ENCODE data around the gene RPS15A. TPM values are rescaled to one million over a fixed set of nuclear protein-coding genes. Genes with fewer than 3 reads are reported as not detected.

Gene RPS15A
- total RNA-seq, 6 experiments from 2014 or later, result 413 to 736 (median 445) TPM

- Histone ChIP-seq H3K36me3 (peaks cover 14 to 26% (median 22%) of the 10 kb centered on the region in 4 donors), H3K4me3 (no peak overlapping the region), H3K9me3 (no peaks in the 10 kb centered on the region), H3K27ac (no peak overlapping the region), H3K27me3 (no peaks in the 10 kb centered on the region), H3K4me1 (peaks cover 0 to 8% (median under 1%) of the 10 kb centered on the region in 4 donors)
- intact Hi-C loops (cut with DNase I), result loop anchor here in 1 of 2 donors (10.0 kb wide), 1 partner anchor 159 kb away; no protein-coding TSS in a partner anchor
- 21% methylated on average over 2 of the region's 2 CpGs for WGBS (ENCODE audit: insufficient coverage, low coverage, low lambda C conversion rate, missing lambda C conversion rate)
- TF ChIP-seq POLR2A (IDR thresholded peaks at IDR 0.05), result no peak
- no peak for TF ChIP-seq CTCF (IDR thresholded peaks at IDR 0.05)
- ATAC-seq (no peak), DNase-seq (no peak)
These were observed 15.2 kb upstream of the RPS15A start for GRCh38 chr16:18805257-18805773.

- no peaks in the 10 kb centered on the region for H3K9me3 ChIP-seq
- H3K27ac ChIP-seq, result no peak overlapping the region
- DNase-seq, result no peak
- 57% methylated on average over 3 of the region's 3 CpGs for WGBS (ENCODE audit: insufficient coverage, low coverage, low lambda C conversion rate, missing lambda C conversion rate)
- peaks cover 12 to 18% (median 17%) of the 10 kb centered on the region in 4 donors for H3K36me3 ChIP-seq
- no peak for TF ChIP-seq POLR2A (IDR thresholded peaks at IDR 0.05)
- TF ChIP-seq CTCF (IDR thresholded peaks at IDR 0.05), result no peak
- peaks cover 0 to 15% (median 4%) of the 10 kb centered on the region in 4 donors for H3K4me1 ChIP-seq
- H3K4me3 ChIP-seq, result no peak overlapping the region
- no peaks in the 10 kb centered on the region for H3K27me3 ChIP-seq
- ATAC-seq, result no peak
- intact Hi-C loops (cut with DNase I), result loop anchor here in 1 of 2 donors (10.0 kb wide), 1 partner anchor 160 kb away; no protein-coding TSS in a partner anchor
These were observed 14.4 kb upstream of the RPS15A start for GRCh38 chr16:18804540-18804939.

GRCh38 chr16:18803569-18804462 lies 13.7 kb upstream of the RPS15A start:
- H3K36me3 ChIP-seq, result peaks cover 5 to 11% (median 10%) of the 10 kb centered on the region in 4 donors
- H3K4me3 ChIP-seq, result no peak overlapping the region
- TF ChIP-seq POLR2A (IDR thresholded peaks at IDR 0.05) (no peak), CTCF (IDR thresholded peaks at IDR 0.05) (no peak)
- no peak for ATAC-seq
- intact Hi-C loops (cut with DNase I), result loop anchor here in 1 of 2 donors (10.0 kb wide), 1 partner anchor 161 kb away; no protein-coding TSS in a partner anchor
- peaks cover 0 to 21% (median 8%) of the 10 kb centered on the region in 4 donors for H3K4me1 ChIP-seq
- no peaks in the 10 kb centered on the region for H3K9me3 ChIP-seq
- no peak overlapping the region for H3K27ac ChIP-seq
- 48% methylated on average over 4 of the region's 5 CpGs for WGBS (ENCODE audit: insufficient coverage, low coverage, low lambda C conversion rate, missing lambda C conversion rate)
- no peaks in the 10 kb centered on the region for H3K27me3 ChIP-seq
- no peak for DNase-seq

GRCh38 chr16:18802767-18803343 lies 12.7 kb upstream of the RPS15A start:
- 79% methylated on average over 8 of the region's 16 CpGs for WGBS (ENCODE audit: insufficient coverage, low coverage, low lambda C conversion rate, missing lambda C conversion rate)
- no peak for ATAC-seq

More at GRCh38 chr16:18802767-18803343, 12.7 kb upstream of the RPS15A start:
- H3K4me3 ChIP-seq, result no peak overlapping the region
- H3K9me3 ChIP-seq, result no peaks in the 10 kb centered on the region
- H3K36me3 ChIP-seq, result peaks cover 0 to 6% (median under 1%) of the 10 kb centered on the region in 4 donors
- no peaks in the 10 kb centered on the region for H3K27me3 ChIP-seq
- TF ChIP-seq POLR2A (IDR thresholded peaks at IDR 0.05) (no peak), CTCF (IDR thresholded peaks at IDR 0.05) (no peak)
- no peak for DNase-seq
- no peak overlapping the region for H3K27ac ChIP-seq
- intact Hi-C loops (cut with DNase I), result loop anchor here in 1 of 2 donors (10.0 kb wide), 1 partner anchor 162 kb away; no protein-coding TSS in a partner anchor
- H3K4me1 ChIP-seq, result peaks cover 0 to 26% (median 11%) of the 10 kb centered on the region in 4 donors

All from right lobe of liver (tissue), 6 donors.